H9 (cell line): ENCODE results near the gene THAP11. TPM values are rescaled to one million over a fixed set of nuclear protein-coding genes. Genes with fewer than 3 reads are reported as not detected.

ENCODE experiments used
- DNase-seq: peaks from one replicate; pipeline ENCODE4 v3.0.0-alpha.2; 2017
- H2AFZ ChIP-seq: one replicate; pipeline ENCODE4 v1.6.1; 2013; ENCODE audit warnings: mild to moderate bottlenecking, low read length, control low read depth, moderate library complexity
- H2AK5ac ChIP-seq: 2 replicates; pipeline ENCODE4 v1.6.1; 2013; ENCODE audit warnings: low read length, control low read depth, mixed read lengths; ENCODE audit not compliant: insufficient read length
- H2BK120ac ChIP-seq: one replicate; pipeline ENCODE4 v1.6.1; 2013; ENCODE audit warnings: low read depth, mild to moderate bottlenecking, low read length, control low read depth, inconsistent platforms; ENCODE audit not compliant: poor library complexity, severe bottlenecking
- H2BK12ac ChIP-seq: 2 replicates; pipeline ENCODE4 v1.6.1; 2013; ENCODE audit warnings: low read length, control low read depth, mixed read lengths, low read depth; ENCODE audit not compliant: insufficient read length
- H2BK15ac ChIP-seq: 2 replicates; pipeline ENCODE4 v1.6.1; 2013; ENCODE audit warnings: low read depth, low read length, control low read depth
- H2BK20ac ChIP-seq: one replicate; pipeline ENCODE4 v1.6.1; 2013; ENCODE audit warnings: low read depth, mild to moderate bottlenecking, low read length, control low read depth, inconsistent platforms; ENCODE audit not compliant: poor library complexity, severe bottlenecking
- H2BK5ac ChIP-seq: 2 replicates; pipeline ENCODE4 v1.6.1; 2013; ENCODE audit warnings: low read length, control low read depth, mixed read lengths; ENCODE audit not compliant: insufficient read length
- H3K14ac ChIP-seq: 2 replicates; pipeline ENCODE4 v1.6.1; 2013; ENCODE audit warnings: low read length, control low read depth; ENCODE audit not compliant: insufficient read depth
- H3K18ac ChIP-seq: 2 replicates; pipeline ENCODE4 v1.6.1; 2013; ENCODE audit warnings: low read depth, mild to moderate bottlenecking, mixed read lengths, low read length, control low read depth; ENCODE audit not compliant: insufficient read length
- H3K23ac ChIP-seq: 2 replicates; pipeline ENCODE4 v1.6.1; 2013; ENCODE audit warnings: low read length, control low read depth, mixed read lengths, low read depth; ENCODE audit not compliant: insufficient read length
- H3K23me2 ChIP-seq: 2 replicates; pipeline ENCODE4 v1.6.1; 2013; ENCODE audit warnings: low read depth, mild to moderate bottlenecking, mixed read lengths, low read length, control low read depth; ENCODE audit not compliant: insufficient read length, poor library complexity, severe bottlenecking
- H3K27ac ChIP-seq: 2 replicates; pipeline ENCODE4 v1.5.1; 2013; ENCODE audit warnings: low read length, control low read depth, mixed read lengths, low read depth; ENCODE audit not compliant: insufficient read length
- H3K27me3 ChIP-seq: 2 replicates; pipeline ENCODE4 v1.6.1; 2013; ENCODE audit warnings: low read length, control low read depth, inconsistent platforms; ENCODE audit not compliant: insufficient read depth
- H3K4ac ChIP-seq: 2 replicates; pipeline ENCODE4 v1.6.1; 2013; ENCODE audit warnings: low read depth, mild to moderate bottlenecking, control low read depth, inconsistent platforms, low read length, moderate library complexity
- H3K4me1 ChIP-seq: 2 replicates; pipeline ENCODE4 v1.6.1; 2013; ENCODE audit warnings: low read length, control low read depth, inconsistent platforms; ENCODE audit not compliant: insufficient read depth
- H3K4me2 ChIP-seq: 2 replicates; pipeline ENCODE4 v1.6.1; 2013; ENCODE audit warnings: low read length, control low read depth, mixed read lengths; ENCODE audit not compliant: insufficient read length, insufficient read depth
- H3K56ac ChIP-seq: 2 replicates; pipeline ENCODE4 v1.6.1; 2013; ENCODE audit warnings: low read depth, mild to moderate bottlenecking, mixed read lengths, low read length, control low read depth; ENCODE audit not compliant: insufficient read length
- H3K79me1 ChIP-seq: 2 replicates; pipeline ENCODE4 v1.6.1; 2013; ENCODE audit warnings: low read depth, mild to moderate bottlenecking, moderate library complexity, low read length, control low read depth, inconsistent platforms; ENCODE audit not compliant: insufficient read depth, poor library complexity, severe bottlenecking
- H3K79me2 ChIP-seq: 2 replicates; pipeline ENCODE4 v1.6.1; 2013; ENCODE audit warnings: low read length, control low read depth, inconsistent platforms; ENCODE audit not compliant: insufficient read depth
- H3K9ac ChIP-seq: 2 replicates; pipeline ENCODE4 v1.6.1; 2013; ENCODE audit warnings: low read length, control low read depth, mixed read lengths; ENCODE audit not compliant: insufficient read length; ENCODE audit errors: extremely low read depth
- H3K9me3 ChIP-seq: one replicate; pipeline ENCODE4 v1.6.1; 2013; ENCODE audit warnings: low read depth, low read length, inconsistent platforms; ENCODE audit not compliant: control insufficient read depth
- H3T11ph ChIP-seq: one replicate; pipeline ENCODE4 v1.6.1; 2013; ENCODE audit warnings: mild to moderate bottlenecking, low read length, control low read depth, inconsistent platforms
- H4K20me1 ChIP-seq: one replicate; pipeline ENCODE4 v1.6.1; 2013; ENCODE audit not compliant: control insufficient read depth, insufficient read length, insufficient read depth
- H4K5ac ChIP-seq: 2 replicates; pipeline ENCODE4 v1.6.1; 2013; ENCODE audit warnings: low read depth, mild to moderate bottlenecking, mixed read lengths, low read length, control low read depth; ENCODE audit not compliant: insufficient read length
- H4K8ac ChIP-seq: replicated peaks from 2 replicates; pipeline ENCODE4 v1.6.1; 2013; ENCODE audit warnings: low read length, control low read depth, mixed read lengths, low read depth; ENCODE audit not compliant: insufficient read length
- H4K91ac ChIP-seq: 2 replicates; pipeline ENCODE4 v1.6.1; 2013; ENCODE audit warnings: low read depth, mild to moderate bottlenecking, moderate library complexity, mixed read lengths, low read length, control low read depth; ENCODE audit not compliant: insufficient read length
- H3K27ac Mint-ChIP-seq, 3 experiments: 2 replicates in 2 of 3; 3 replicates in 1 of 3; pipeline ENCODE4 v1.8.0; 2020 to 2021; ENCODE audit warnings: mixed read lengths in 3 of 3, mild to moderate bottlenecking in 1 of 3, moderate library complexity in 1 of 3
- H3K27me3 Mint-ChIP-seq: 2 replicates; pipeline ENCODE4 v1.8.0; 2021; ENCODE audit warnings: low read depth, mild to moderate bottlenecking, moderate library complexity, mixed read lengths
- H3K36me3 Mint-ChIP-seq, 3 experiments: 2 replicates in 2 of 3; 3 replicates in 1 of 3; pipeline ENCODE4 v1.8.0; 2020 to 2021; ENCODE audit warnings: low read depth in 3 of 3, mixed read lengths in 3 of 3; ENCODE audit not compliant: insufficient read depth in 1 of 3
- H3K4me1 Mint-ChIP-seq, 2 experiments: 2 replicates each; pipeline ENCODE4 v1.8.0; 2020; ENCODE audit warnings: mixed read lengths in 2 of 2
- H3K4me3 Mint-ChIP-seq, 2 experiments: 2 replicates in 1 of 2; 3 replicates in 1 of 2; pipeline ENCODE4 v1.8.0; 2020 to 2021; ENCODE audit warnings: mild to moderate bottlenecking in 2 of 2, mixed read lengths in 2 of 2, moderate library complexity in 1 of 2
- H3K9me3 Mint-ChIP-seq, 2 experiments: 2 replicates in 1 of 2; 3 replicates in 1 of 2; pipeline ENCODE4 v1.8.0; 2020; ENCODE audit warnings: mild to moderate bottlenecking in 2 of 2, mixed read lengths in 2 of 2, moderate library complexity in 1 of 2
- WGBS: extraction: QIAGEN DNeasy Blood & Tissue Kit; methylation state at CpG from one replicate; pipeline ENCODE4 v1.1.7; 2013; ENCODE audit warnings: missing lambda C conversion rate, low lambda C conversion rate, mixed read lengths; ENCODE audit not compliant: insufficient read length; ENCODE audit errors: extremely low coverage; 5-methylcytosine and 5-hydroxymethylcytosine counted together
- total RNA-seq: library from RNA; stranded (reverse); gene quantifications from 2 replicates; pipeline ENCODE4 v1.2.1, GENCODE V29; 2021
- TF ChIP-seq, protein P1 (sequence below): fragments of 200-600 bp; sonication (generic); conservative IDR thresholded peaks from 3 replicates; pipeline ENCODE4 v1.8.0; 2021; ENCODE audit warnings: antibody characterized with exemption, mild to moderate bottlenecking

THAP11 gene
- total RNA-seq, 1 experiment from 2014 or later, result 48.9 TPM

GRCh38 chr16:67864594-67864993, 22.5 kb downstream of the THAP11 start:
- no peak overlapping the region for H3K4me2 ChIP-seq
- no peak overlapping the region for H3K56ac ChIP-seq
- H3K18ac ChIP-seq, result no peak overlapping the region
- H3T11ph ChIP-seq, result no peak overlapping the region
- Mint-ChIP-seq H3K27me3 (no peaks in the 10 kb centered on the region), H3K9me3 (no peaks in the 10 kb centered on the region), H3K4me3 (no peak overlapping the region; a peak in 1 of 5 replicates), H3K27ac (peak overlapping the region in 2 of 3 experiments; percentile 20 to 26; a peak in 3 of 7 replicates), H3K4me1 (peaks cover 13 to 21% of the 10 kb centered on the region in 2 experiments; a peak in 3 of 4 replicates), H3K36me3 (peaks cover 27 to 65% (median 59%) of the 10 kb centered on the region in 3 experiments)
- no peak for DNase-seq
- TF ChIP-seq, protein P1, sequence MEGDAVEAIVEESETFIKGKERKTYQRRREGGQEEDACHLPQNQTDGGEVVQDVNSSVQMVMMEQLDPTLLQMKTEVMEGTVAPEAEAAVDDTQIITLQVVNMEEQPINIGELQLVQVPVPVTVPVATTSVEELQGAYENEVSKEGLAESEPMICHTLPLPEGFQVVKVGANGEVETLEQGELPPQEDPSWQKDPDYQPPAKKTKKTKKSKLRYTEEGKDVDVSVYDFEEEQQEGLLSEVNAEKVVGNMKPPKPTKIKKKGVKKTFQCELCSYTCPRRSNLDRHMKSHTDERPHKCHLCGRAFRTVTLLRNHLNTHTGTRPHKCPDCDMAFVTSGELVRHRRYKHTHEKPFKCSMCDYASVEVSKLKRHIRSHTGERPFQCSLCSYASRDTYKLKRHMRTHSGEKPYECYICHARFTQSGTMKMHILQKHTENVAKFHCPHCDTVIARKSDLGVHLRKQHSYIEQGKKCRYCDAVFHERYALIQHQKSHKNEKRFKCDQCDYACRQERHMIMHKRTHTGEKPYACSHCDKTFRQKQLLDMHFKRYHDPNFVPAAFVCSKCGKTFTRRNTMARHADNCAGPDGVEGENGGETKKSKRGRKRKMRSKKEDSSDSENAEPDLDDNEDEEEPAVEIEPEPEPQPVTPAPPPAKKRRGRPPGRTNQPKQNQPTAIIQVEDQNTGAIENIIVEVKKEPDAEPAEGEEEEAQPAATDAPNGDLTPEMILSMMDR, result no peak
- no peak overlapping the region for H4K8ac ChIP-seq
- H2BK15ac ChIP-seq, result no peak overlapping the region
- no peak overlapping the region for H3K4ac ChIP-seq
- no peak overlapping the region for H2AK5ac ChIP-seq
- no peak overlapping the region for H2BK20ac ChIP-seq
- peaks cover 9% of the 10 kb centered on the region; the same call in 1 of the 2 replicates for H3K79me2 ChIP-seq
- peaks cover 3% of the 10 kb centered on the region for H4K20me1 ChIP-seq
- H3K27ac ChIP-seq, result no peak overlapping the region
- H3K79me1 ChIP-seq, result peaks cover 3% of the 10 kb centered on the region
- H4K91ac ChIP-seq, result no peak overlapping the region
- H2BK120ac ChIP-seq, result no peak overlapping the region
- H2BK5ac ChIP-seq, result no peak overlapping the region
- no peak overlapping the region for H2AFZ ChIP-seq
- no peaks in the 10 kb centered on the region for H3K27me3 ChIP-seq
- H3K23me2 ChIP-seq, result no peaks in the 10 kb centered on the region
- no peak overlapping the region for H3K23ac ChIP-seq
- no peak overlapping the region for H2BK12ac ChIP-seq
- WGBS, result no CpG with 5 or more reads among the region's 2 CpGs
- no peak overlapping the region for H4K5ac ChIP-seq
- no peaks in the 10 kb centered on the region for H3K4me1 ChIP-seq
- no peak overlapping the region for H3K14ac ChIP-seq
- no peak overlapping the region for H3K9ac ChIP-seq
- H3K9me3 ChIP-seq, result no peaks in the 10 kb centered on the region
